Measurements from ENCODE around the gene METAP1D. TPM values are rescaled to one million over a fixed set of nuclear protein-coding genes. Genes with fewer than 3 reads are reported as not detected.

Gene METAP1D
- total RNA-seq, 1 experiment from 2014 or later: 12.7 TPM

DNA sequence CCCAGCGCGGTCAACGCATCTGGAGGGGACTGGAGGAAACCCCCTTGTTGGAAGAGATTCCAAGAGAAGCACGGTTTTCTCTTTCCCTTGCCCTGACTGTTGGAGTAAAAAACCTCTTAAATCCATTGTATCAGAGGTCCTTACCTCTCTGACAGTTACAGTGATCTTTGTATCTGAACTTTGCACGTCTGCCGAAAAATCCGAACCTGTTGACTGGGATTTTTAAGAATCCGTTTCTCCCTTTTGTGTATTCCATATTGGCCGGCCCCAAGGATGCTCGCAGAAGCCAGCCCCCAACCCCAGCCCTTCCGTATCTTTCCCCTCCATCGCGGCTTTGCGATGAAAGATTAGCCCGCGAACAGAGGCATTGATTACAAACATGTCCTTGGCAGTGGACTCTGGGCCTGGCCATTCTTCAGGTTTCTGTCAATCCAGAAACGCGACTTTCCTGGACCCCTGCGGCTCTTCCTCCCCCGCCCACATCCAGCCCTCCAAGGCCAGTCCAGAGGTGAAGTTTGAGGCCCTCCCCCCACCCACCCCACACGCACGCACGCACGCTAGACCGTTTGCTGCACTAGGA lies 81.0 kb downstream of the METAP1D start:
- TF ChIP-seq EZH2 (IDR thresholded peaks at IDR 0.05; ENCODE audit: borderline replicate concordance, low read depth, low read length, poor library complexity, severe bottlenecking): no peak
- TF ChIP-seq CTCF (conservative IDR thresholded peaks at IDR 0.05; ENCODE audit: low read depth, low read length): no peak
- ChIA-PET POLR2A (ENCODE audit: low non-redundant PET) (no interaction called here), CTCF (no interaction called here)
- DNase-seq (ENCODE audit: low spot score): no peak
- Histone ChIP-seq H3K4me3 (ENCODE audit: low read depth, low read length, poor library complexity, severe bottlenecking) (no peak overlapping the region), H3K4me1 (ENCODE audit: insufficient read depth, low read length, poor library complexity, severe bottlenecking) (peaks cover 15% of the 10 kb centered on the region), H3K36me3 (ENCODE audit: insufficient read depth, low read length, poor library complexity, severe bottlenecking) (no peaks in the 10 kb centered on the region), H3K27me3 (replicated peaks; ENCODE audit: insufficient read depth, low read depth, low read length, poor library complexity) (no peaks in the 10 kb centered on the region), H3K27ac (ENCODE audit: low read depth, low read length, poor library complexity, severe bottlenecking) (no peak overlapping the region), H3K9me3 (ENCODE audit: low read depth, low read length, poor library complexity, severe bottlenecking) (no peaks in the 10 kb centered on the region)
- intact Hi-C loops (cut with micrococcal nuclease; ENCODE audit: unreplicated experiment): no loop called here
- no TSS peak for BruUV-seq (replicated peaks)

DNA sequence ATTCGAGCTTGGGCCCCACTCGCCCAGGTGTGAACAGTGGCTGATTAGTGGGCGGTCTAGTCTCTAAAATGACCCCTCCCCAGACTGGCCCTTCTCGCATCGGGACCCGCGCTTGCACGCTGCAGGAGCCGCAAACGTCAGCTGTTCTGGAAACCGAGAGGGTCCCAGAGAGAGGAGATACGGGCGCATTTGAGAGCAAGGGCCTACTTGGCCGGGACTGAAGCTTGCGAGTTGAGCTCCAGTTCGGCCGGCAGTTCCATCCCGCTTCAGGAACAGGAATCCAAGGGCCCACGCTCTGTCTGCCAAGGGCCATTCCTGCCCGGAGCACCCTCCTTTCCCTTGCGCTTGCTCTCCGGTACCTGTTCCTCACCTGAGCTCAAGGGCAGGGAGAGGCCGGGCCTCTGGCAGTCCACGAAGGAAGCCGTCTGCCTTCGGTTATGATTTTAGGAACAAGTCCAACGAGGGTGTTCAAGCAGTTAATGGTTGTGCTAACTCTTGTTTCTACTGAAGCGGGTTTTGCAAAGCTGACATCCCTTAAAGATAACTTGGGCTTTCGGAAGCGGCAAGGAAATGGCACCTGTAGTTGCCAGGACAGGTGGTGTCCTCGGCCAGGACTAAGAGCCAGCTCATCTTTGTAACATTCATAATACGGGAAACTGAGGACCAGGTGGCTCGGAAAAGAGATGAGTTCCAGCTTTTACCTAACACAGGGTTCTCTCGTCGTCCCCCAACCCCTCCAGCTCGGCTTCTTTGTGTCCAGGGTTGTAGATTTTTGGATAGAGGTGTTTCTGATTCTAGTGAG lies 81.7 kb downstream of the METAP1D start:
- ChIA-PET CTCF (no interaction called here), POLR2A (ENCODE audit: low non-redundant PET) (no interaction called here)
- no TSS peak for BruUV-seq (replicated peaks)
- Histone ChIP-seq H3K4me3 (ENCODE audit: low read depth, low read length, poor library complexity, severe bottlenecking) (no peak overlapping the region), H3K4me1 (ENCODE audit: insufficient read depth, low read length, poor library complexity, severe bottlenecking) (peaks cover 15% of the 10 kb centered on the region), H3K27me3 (replicated peaks; ENCODE audit: insufficient read depth, low read depth, low read length, poor library complexity) (no peaks in the 10 kb centered on the region), H3K36me3 (ENCODE audit: insufficient read depth, low read length, poor library complexity, severe bottlenecking) (no peaks in the 10 kb centered on the region), H3K9me3 (ENCODE audit: low read depth, low read length, poor library complexity, severe bottlenecking) (no peaks in the 10 kb centered on the region), H3K27ac (ENCODE audit: low read depth, low read length, poor library complexity, severe bottlenecking) (no peak overlapping the region)
- DNase-seq (ENCODE audit: low spot score): no peak
- no peak for TF ChIP-seq CTCF (conservative IDR thresholded peaks at IDR 0.05; ENCODE audit: low read depth, low read length)
- TF ChIP-seq EZH2 (IDR thresholded peaks at IDR 0.05; ENCODE audit: borderline replicate concordance, low read depth, low read length, poor library complexity, severe bottlenecking): no peak
- intact Hi-C loops (cut with micrococcal nuclease; ENCODE audit: unreplicated experiment): no loop called here

DNA sequence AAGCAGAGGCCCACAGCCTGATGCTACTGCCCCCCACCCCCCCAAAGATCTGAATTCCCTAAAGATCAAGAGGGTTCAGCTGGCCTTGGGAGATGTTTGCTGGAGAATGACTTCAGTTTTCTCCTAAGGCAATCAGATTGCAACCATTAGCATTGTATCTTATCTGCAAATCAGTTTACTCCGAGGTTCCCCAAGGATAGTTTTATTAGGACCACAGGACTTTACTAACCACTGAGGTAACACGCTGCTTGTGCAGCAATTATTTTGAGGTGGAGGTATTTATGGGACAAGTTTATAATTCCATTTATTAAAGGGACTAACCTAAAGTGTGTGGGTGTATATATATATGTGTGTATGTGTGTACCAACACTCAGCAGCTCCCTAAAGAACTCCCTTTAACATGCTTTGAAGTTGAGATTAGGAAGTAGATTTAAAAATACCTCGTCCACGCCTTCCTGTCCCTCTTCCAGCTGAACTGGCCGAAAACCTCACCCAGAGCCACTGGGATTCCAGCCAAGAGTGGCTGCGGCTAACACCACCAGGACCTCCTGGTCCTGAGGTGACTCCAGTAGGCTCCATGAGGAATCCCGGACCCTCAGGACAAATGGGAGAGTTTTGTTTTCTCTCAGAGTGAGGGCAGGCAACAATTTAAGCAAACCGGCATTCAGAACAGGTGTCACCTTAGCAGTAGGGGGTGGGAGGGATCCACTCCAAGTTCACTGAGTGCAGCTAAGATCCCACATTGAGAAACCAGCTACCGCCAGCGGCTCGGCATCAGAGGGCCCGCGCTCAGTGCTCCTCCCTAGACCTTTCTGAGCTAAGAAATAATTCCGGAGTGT lies 82.6 kb downstream of the METAP1D start:
- Histone ChIP-seq H3K4me1 (ENCODE audit: insufficient read depth, low read length, poor library complexity, severe bottlenecking) (peaks cover 22% of the 10 kb centered on the region), H3K9me3 (ENCODE audit: low read depth, low read length, poor library complexity, severe bottlenecking) (no peaks in the 10 kb centered on the region), H3K4me3 (ENCODE audit: low read depth, low read length, poor library complexity, severe bottlenecking) (no peak overlapping the region), H3K27me3 (replicated peaks; ENCODE audit: insufficient read depth, low read depth, low read length, poor library complexity) (no peaks in the 10 kb centered on the region), H3K27ac (ENCODE audit: low read depth, low read length, poor library complexity, severe bottlenecking) (no peak overlapping the region), H3K36me3 (ENCODE audit: insufficient read depth, low read length, poor library complexity, severe bottlenecking) (no peaks in the 10 kb centered on the region)
- TF ChIP-seq EZH2 (IDR thresholded peaks at IDR 0.05; ENCODE audit: borderline replicate concordance, low read depth, low read length, poor library complexity, severe bottlenecking) (no peak), CTCF (conservative IDR thresholded peaks at IDR 0.05; ENCODE audit: low read depth, low read length) (no peak)
- no TSS peak for BruUV-seq (replicated peaks)
- ChIA-PET CTCF (no interaction called here), POLR2A (ENCODE audit: low non-redundant PET) (interaction anchor here (0.6 kb wide), 1 partner anchor 16 kb away, joined by 3 read pairs; no protein-coding TSS in a partner anchor)
- DNase-seq (ENCODE audit: low spot score): no peak
- intact Hi-C loops (cut with micrococcal nuclease; ENCODE audit: unreplicated experiment): no loop called here
